Erythroblast (primary cell): ENCODE measurements around the gene BCL2.

Source experiments
- GATA1 ChIP-seq: IDR thresholded peaks from 2 replicates; pipeline ENCODE4 v1.6.1; 2011; ENCODE audit warnings: low read depth, mild to moderate bottlenecking, control low read depth, low read length, moderate library complexity
- POLR2A ChIP-seq: IDR thresholded peaks from 2 replicates; pipeline ENCODE4 v1.6.1; 2011; ENCODE audit warnings: mild to moderate bottlenecking, low read length

GRCh38 chr18:63105636-63106316 is 213.8 kb downstream of the BCL2 start:
- TF ChIP-seq POLR2A (no peak), GATA1 (no peak)
